GM21576 (cell line): ENCODE data around the gene ITGA11.

Source experiments
- ATAC-seq: cut with Tn5 transposase; IDR thresholded peaks from one replicate; pipeline ENCODE4 v1.9.1; 2021; ENCODE audit warnings: mild to moderate bottlenecking, moderate library complexity; ENCODE audit not compliant: unreplicated experiment

The ITGA11 gene

GRCh38 chr15:68413363-68414205 lies 18.4 kb downstream of the ITGA11 start:
- ATAC-seq: no peak

DNA sequence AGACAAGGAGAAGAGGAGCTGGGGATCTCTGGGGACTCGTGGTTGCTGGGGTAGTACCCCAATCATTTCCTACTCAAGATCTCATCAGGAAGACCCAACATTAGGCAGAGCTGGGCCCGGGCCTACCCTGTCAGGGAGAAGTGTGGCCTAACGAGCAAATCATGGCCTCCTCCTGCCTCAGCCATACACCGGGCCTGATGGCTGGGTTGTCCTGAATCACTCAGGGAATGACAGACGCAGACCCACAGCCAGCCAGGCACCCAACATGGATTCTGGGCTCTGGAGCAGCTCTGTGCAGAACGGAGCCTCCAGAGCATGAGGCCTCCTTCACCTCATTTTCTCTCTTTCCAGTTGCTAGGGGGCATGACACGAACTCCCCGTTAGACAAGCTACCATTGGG lies 19.7 kb downstream of the ITGA11 start:
- ATAC-seq: no peak

DNA sequence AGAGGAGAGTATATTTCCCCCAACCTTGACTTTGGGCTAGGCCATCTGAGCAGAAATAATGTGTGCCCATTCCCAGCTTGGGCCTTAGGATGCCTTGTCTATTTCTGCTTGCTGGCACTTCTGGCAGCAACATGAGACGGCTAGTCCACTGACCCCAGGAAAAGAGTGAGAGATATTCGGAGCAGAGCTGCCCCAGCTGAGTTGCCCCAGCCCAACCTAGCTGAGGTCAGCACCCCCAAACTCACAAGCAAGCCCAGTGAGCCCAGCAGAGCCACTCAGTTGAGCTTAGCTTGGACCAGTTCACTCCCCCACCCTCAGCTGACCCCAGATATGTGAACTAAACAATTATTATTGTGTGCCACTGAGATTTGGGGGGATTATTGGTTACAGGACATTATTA lies 20.2 kb downstream of the ITGA11 start:
- ATAC-seq: no peak

- no peak for ATAC-seq
These were observed 20.7 kb downstream of the ITGA11 start for GRCh38 chr15:68411343-68411675.

GRCh38 chr15:68410466-68411342 lies 21.3 kb downstream of the ITGA11 start:
- no peak for ATAC-seq

GRCh38 chr15:68409736-68410370 lies 22.1 kb downstream of the ITGA11 start:
- no peak for ATAC-seq

DNA sequence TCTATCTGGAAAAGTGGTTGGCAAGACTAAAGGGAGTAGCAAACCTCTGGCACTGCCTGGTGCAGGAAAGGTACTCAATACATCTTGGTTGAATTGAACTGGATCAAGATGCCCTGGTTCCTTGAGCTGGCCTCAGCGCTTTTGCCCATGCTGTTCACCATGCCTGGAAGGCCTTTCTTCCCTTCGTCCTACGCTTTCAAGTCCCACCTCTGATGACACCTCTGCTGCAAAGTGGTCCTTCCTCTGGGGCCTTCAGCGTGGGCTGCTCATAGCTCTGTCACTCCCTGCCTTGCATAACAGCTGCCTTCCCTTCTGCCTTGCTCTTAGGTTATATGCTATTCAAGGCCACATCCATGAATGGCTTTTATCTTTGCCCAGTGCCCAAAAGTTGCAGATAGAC lies 23.0 kb downstream of the ITGA11 start:
- no peak for ATAC-seq

DNA sequence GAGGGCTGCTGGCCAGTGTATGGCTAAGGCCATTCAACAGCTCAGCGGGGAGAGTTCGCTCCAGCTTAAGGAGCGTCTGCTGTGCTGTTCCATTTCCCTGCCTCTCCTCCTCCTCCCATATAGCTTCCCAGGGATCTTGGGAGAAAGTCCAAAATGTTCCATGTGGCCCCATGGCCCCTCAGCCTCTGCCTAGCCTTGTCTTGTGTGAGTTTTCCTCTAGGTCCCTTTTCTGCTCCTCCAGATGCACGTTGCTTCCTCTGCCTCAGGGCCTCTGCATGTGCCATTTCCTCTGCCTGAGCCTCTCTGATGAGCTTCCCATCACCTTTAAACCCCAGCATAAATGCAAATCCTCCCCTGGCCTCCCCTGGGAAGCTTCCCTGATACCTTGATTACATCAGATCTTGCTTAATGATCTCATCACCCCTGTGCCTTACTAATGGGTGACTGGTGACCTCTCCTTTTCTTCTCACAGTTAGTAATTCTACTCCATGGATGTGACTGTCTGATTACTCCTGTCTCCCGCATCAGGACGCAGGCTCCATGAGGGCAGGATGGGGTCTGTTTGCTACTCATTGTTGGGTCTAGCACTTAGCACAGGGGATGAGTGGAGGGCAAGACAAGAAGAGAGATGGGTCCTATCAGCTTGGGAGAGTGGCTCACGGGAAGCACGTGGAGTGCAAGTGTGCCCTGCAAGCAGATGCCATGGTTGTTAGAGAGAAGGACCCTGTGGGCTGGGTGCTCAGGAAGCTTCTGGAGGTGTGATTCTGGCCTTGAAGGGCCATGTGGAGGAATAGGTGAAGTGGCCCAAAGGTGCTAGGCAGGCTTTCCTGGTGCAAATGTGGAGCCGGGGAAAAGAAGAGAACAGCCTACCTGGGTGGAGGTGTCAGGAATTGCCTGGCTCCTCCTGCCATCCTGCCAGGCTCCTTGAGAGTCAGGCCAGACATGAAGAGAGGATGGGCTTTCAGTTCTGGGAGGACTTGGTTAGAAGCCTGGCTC lies 23.8 kb downstream of the ITGA11 start:
- no peak for ATAC-seq

- no peak for ATAC-seq
These were observed 24.6 kb downstream of the ITGA11 start for GRCh38 chr15:68407141-68407885.

DNA sequence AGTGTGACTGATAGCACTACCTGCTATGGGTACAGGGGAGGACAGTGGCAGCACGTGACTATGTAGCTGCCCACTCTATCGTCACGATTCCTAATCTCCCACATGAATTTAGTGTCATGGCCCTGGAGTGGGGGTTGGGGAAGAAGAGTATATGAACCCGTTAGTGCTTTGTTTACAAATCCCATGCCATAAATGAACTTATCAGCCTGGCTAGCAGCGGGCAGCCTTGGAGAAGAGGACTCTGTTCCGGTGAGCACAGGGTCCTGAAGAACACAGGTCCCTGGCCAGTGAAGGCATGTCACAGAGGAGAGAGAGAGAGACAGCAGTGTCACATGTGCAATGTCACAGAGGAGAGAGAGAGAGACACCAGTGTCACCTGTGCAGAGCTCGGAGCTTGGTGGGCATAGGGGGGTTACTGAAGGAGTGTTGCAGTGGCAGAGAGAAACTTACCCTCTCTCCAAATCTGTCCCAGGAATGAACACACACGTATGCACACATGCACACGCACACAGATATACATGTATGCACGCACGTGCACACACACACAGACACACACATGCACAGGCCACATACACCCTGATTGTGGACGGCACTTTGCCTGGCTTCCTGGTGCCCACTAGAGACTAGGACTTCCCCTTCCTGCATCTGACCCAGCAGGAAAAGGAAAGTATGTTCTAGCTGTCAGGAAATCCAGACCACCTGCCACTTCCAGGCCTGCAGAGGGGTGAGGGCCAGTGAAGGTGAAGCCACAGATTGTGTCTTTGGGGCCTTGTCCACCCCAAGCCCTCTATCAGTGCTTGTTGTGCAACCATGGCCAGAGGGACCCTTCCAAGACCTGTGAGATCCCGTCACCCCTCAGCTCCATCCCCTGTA lies 26.3 kb downstream of the ITGA11 start:
- ATAC-seq: no peak

GRCh38 chr15:68404056-68404798 lies 27.7 kb downstream of the ITGA11 start:
- ATAC-seq: no peak

- ATAC-seq: no peak
These were observed 28.6 kb downstream of the ITGA11 start for GRCh38 chr15:68403161-68403941.

DNA sequence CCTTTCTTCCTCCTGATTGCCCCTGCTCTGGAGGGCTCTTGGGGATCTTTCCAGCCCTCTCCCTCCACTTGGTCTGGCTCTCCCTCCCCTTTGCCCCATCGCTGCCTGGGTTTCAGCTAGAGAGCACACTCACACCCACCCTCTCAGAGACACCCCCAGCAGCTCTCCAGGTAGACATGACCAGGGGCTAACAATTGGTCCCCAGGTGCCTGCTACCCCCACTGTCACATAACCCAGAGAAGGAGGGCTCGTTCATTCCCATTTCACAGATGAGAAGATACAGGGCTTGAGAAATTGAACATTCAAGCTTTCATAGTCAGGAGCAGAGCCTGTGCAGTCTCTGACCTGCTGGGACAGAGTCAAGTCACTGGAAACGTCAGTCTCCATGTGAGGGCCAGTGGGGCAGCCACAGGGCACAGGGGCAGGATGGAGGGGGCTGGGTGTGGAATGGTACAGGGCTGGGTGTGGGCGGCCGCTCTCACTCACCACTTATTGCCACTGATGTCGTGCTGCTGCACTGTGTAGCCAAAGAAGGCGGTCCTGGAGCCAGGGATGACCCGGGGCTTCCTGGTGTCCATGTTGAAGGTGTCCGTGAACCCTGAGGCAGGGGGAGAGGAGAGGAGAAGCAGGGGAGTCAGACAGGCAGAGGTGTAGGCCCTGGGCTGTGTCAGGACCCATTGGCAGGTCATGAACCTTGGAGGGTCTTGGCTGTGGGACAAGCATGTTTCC lies 29.4 kb downstream of the ITGA11 start:
- ATAC-seq: no peak

GRCh38 chr15:68401496-68402431 lies 30.2 kb downstream of the ITGA11 start:
- ATAC-seq: no peak

DNA sequence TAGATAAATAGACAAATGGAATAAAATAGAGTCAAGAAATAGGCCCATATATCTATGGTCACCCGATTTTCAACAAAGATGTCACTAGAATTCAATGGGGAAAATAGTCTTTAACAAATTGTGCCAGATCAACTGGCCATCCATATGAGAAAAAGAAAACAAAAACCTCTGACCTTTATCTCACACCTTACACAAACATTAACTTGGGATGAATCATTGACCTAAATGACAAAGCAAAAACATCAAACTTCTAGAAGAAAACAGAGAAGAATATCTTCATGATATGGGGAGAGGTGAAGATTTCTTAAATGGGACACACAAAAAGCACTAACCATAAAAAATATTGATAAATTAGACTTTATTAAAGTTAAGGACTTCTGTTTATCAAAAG lies 31.9 kb downstream of the ITGA11 start:
- no peak for ATAC-seq
